Measurements from ENCODE around the gene LIPC. TPM values are rescaled to one million over a fixed set of nuclear protein-coding genes. Genes with fewer than 3 reads are reported as not detected.

Gene LIPC
- total and polyA plus RNA-seq, 10 of the 15 experiments (the other 5 are each of a cell fraction or from before 2014, with no cell fraction given), result 0.06 to 0.31 (median 0.16) TPM; not detected in 1

DNA sequence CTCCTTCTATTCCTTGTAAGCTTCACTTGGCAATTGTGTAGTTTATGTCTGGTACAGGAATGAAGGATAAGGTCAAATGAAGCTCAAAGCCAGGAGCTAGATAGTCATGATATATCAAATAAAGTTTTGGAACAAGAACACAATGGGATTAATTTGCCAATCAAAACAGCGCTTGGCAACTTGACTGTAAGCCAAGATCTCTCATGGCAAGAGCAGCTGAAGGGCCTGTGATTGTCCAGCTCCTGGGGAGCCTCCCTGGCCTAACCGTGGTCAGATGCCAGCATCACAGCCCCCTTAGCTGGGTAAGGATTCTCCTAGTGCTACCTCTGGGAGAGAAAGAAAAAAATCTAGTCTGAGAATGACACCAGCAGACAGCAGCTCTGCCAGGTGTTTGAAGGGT lies 97.2 kb downstream of the LIPC start:
- Histone ChIP-seq H3K4me1 (ENCODE audit: control insufficient read depth, insufficient read depth, low read length) (no peaks in the 10 kb centered on the region), H3K27ac (ENCODE audit: control insufficient read depth, insufficient read depth) (no peak overlapping the region), H2AFZ (ENCODE audit: control insufficient read depth, low read depth, low read length) (no peak overlapping the region), H3K79me2 (ENCODE audit: control insufficient read depth, insufficient read depth, low read length) (no peaks in the 10 kb centered on the region), H4K20me1 (ENCODE audit: control insufficient read depth, insufficient read depth) (no peaks in the 10 kb centered on the region), H3K36me3 (ENCODE audit: control insufficient read depth in 2 of 2, insufficient read depth in 2 of 2, low read length in 1 of 2) (no peaks in the 10 kb centered on the region), H3K4me2 (ENCODE audit: control insufficient read depth, insufficient read depth) (no peak overlapping the region), H3K4me3 (no peak overlapping the region), H3K27me3 (replicated peaks in 1 of 2; ENCODE audit: control insufficient read depth in 2 of 2, insufficient read depth in 2 of 2, low read length in 1 of 2) (no peaks in the 10 kb centered on the region), H3K9me3 (replicated peaks; ENCODE audit: control insufficient read depth, insufficient read depth, low read length) (no peaks in the 10 kb centered on the region), H3K9ac (ENCODE audit: control insufficient read depth, insufficient read depth, low read length) (no peak overlapping the region)
- ChIA-PET CTCF (no interaction called here), RAD21 (ENCODE audit: unreplicated experiment) (interaction anchor here (1.1 kb wide), 1 partner anchor 12 kb away, joined by 3 read pairs; no protein-coding TSS in a partner anchor), SMC1A (ENCODE audit: uncharacterized antibody, unreplicated experiment) (interaction anchor here (0.6 to 1.5 kb wide), 3 partner anchors 8 to 19 kb away, joined by 3 to 4 read pairs (median 3); no protein-coding TSS in a partner anchor), POLR2A (no interaction called here)
- TF ChIP-seq REST (IDR thresholded peaks at IDR 0.05; ENCODE audit: low read depth, low read length), result no peak
- no peak for TF ChIP-seq RB1 (IDR thresholded peaks at IDR 0.05; ENCODE audit: borderline replicate concordance)
- no peak for TF ChIP-seq ZSCAN29 (IDR thresholded peaks at IDR 0.05)
- TF ChIP-seq TCF3 (IDR thresholded peaks at IDR 0.05; ENCODE audit: borderline replicate concordance, insufficient read depth, low read depth, low read length), result no peak
- no peak for TF ChIP-seq SIX5 (IDR thresholded peaks at IDR 0.05; ENCODE audit: low read depth, low read length, severe bottlenecking)
- TF ChIP-seq FOXK2 (IDR thresholded peaks at IDR 0.05), result no peak
- no peak for TF ChIP-seq BCL11A (IDR thresholded peaks at IDR 0.05; ENCODE audit: low read depth, low read length)
- TF ChIP-seq, protein P1, sequence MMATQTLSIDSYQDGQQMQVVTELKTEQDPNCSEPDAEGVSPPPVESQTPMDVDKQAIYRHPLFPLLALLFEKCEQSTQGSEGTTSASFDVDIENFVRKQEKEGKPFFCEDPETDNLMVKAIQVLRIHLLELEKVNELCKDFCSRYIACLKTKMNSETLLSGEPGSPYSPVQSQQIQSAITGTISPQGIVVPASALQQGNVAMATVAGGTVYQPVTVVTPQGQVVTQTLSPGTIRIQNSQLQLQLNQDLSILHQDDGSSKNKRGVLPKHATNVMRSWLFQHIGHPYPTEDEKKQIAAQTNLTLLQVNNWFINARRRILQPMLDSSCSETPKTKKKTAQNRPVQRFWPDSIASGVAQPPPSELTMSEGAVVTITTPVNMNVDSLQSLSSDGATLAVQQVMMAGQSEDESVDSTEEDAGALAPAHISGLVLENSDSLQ (IDR thresholded peaks at IDR 0.05), result no peak
- no peak for TF ChIP-seq ZNF217 (IDR thresholded peaks at IDR 0.05)
- TF ChIP-seq DPF2 (IDR thresholded peaks at IDR 0.05), result no peak
- no peak for TF ChIP-seq POU2F2 (IDR thresholded peaks at IDR 0.05; ENCODE audit: borderline replicate concordance, low read depth, low read length)
- no peak for TF ChIP-seq MTA2 (IDR thresholded peaks at IDR 0.05; ENCODE audit: low read depth)
- TF ChIP-seq, protein P2, sequence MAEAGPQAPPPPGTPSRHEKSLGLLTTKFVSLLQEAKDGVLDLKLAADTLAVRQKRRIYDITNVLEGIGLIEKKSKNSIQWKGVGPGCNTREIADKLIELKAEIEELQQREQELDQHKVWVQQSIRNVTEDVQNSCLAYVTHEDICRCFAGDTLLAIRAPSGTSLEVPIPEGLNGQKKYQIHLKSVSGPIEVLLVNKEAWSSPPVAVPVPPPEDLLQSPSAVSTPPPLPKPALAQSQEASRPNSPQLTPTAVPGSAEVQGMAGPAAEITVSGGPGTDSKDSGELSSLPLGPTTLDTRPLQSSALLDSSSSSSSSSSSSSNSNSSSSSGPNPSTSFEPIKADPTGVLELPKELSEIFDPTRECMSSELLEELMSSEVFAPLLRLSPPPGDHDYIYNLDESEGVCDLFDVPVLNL (IDR thresholded peaks at IDR 0.05; ENCODE audit: low read depth, low read length), result no peak
- intact Hi-C loops (cut with micrococcal nuclease; ENCODE audit: unreplicated experiment), result no loop called here
- no peak for FAIRE-seq
- 46% methylated on average over 2 of the region's 2 CpGs for WGBS (ENCODE audit: insufficient coverage, insufficient replicate concordance, low lambda C conversion rate, missing lambda C conversion rate)
- no peak for DNase-seq (ENCODE audit: low read depth, low spot score)
- in situ Hi-C loops (cut with MboI), result no loop called here
- BruUV-seq (replicated peaks), result no TSS peak
- ATAC-seq, result no peak

Measured in GM12878 (cell line).